NOMO-1 treated with dmso at 0.1 percent for 144 hours (cell line): ENCODE results near the gene CASQ2.

ENCODE experiments used
- DNase-seq: peaks from one replicate; lab custom pipeline; 2025; ENCODE audit not compliant: unreplicated experiment; lab: John Stamatoyannopoulos, UW

The CASQ2 gene

GRCh38 chr1:115666702-115667101, 101.8 kb downstream of the CASQ2 start:
- no peak for DNase-seq

DNA sequence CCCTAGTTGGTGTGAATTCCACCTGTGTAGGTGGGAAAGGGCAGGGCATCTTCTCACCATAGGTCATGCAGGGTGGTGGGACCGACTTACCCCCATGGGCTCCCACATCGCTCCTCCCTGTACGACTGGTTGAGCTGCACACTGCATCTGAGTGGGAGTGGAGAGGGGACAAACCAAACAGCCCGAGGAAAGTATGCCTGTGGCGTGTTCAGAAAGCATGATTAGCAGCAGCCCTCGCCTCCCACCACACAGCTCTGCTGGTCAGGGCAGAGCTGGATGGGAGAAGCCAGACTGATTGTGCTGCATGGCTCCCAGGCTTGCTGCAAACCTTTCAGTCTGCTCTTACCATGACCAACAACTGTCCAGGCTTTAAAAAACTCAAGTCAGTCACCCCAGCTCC, 102.3 kb downstream of the CASQ2 start:
- DNase-seq, result no peak

DNA sequence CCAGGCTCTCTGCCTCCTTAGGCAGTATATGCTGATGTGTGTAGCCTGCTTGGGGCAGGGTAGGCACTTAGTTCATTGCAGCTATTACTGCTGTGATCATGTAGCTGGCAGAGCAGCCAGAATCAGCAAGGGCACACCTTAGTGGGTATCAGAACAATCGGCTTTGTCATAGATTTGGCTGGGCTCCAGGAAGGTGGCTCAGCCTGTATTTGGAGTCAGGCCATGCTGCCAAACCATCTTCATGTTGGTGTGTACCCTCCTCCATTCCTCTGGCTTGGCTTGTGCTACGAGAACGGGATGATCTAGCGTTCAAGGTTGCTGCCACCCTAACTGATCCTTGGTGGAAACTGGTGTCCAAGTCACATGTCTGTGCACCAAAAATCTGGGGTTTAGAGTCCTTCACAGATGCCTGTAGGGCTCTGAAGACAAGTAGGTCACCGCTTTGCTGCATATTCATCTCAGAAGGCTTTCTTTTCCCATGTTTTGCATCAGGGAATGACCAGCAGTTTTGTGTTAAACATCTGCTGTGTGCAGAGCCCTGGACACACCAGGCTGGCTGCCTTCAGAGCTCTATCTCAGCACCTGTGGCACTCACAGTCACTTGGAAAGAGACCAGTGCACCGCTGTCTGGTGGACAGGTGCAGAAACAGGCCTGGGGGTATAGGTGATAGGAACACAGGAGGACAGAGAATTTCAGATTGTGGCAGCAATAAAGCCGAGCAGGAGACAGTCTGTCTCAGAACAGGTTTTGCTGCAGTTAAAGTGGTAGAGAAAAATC, 103.0 kb downstream of the CASQ2 start:
- DNase-seq, result no peak

- no peak for DNase-seq
Measured at GRCh38 chr1:115661157-115661556, 107.4 kb downstream of the CASQ2 start.

GRCh38 chr1:115660151-115660550, 108.4 kb downstream of the CASQ2 start:
- no peak for DNase-seq

DNA sequence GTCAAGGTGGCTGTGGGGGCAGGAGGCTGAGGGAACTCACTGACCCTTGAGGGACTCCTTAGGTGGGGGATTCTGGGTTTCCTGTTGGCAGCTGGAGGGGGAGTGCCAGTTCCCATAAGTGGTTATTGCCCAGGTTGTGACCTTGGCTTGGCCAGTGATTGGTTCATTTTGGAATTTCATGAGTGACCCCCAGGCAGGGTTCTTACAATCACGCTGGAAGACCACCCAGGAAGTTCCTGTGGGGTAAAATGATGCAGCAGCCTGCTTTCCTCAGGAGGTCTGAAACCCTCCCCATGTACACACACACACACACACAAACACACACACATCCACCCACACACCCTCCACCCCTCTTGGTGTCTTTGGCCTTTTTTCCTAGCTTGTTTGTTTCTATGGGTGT, 109.9 kb downstream of the CASQ2 start:
- DNase-seq, result no peak

- DNase-seq, result no peak
Measured at GRCh38 chr1:115656461-115657077, 111.9 kb downstream of the CASQ2 start.

DNA sequence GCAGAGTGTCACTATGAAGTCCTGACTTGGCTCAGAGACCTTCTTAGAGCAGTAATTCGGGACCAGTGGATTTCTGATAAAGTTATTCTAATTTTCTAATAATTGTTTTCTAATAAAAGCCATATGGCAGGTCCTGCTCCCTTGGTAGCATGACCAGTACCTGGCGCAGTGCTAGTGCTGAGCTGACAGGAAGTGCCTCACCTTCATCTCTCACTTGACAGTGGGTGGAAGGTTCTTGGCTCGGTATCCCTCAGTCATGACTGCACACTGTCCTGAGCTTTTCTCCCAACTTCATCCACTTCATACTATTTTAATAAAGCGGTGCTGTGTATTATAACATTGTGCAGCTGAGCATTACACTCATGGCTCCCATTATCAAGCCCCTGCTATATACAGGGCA, 112.6 kb downstream of the CASQ2 start:
- DNase-seq, result no peak

DNA sequence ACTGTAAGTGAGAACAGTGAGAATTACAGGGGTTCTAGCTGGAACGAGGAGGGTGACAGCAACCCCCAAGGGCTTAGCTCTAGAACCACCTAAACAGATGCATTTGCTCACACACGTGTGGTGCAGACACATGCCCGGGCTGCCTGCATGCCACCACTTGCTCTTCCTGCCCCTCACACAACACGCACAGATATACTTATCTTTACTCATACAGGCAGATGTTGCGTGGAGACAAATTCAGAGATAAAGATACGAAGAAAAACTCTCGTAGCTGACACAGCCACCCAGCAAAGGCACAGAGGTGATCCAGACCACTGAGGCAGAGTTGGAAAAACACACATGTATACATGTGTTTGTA, 113.2 kb downstream of the CASQ2 start:
- DNase-seq, result no peak

- peak; percentile 4 for DNase-seq
Measured at GRCh38 chr1:115654663-115655305, 113.7 kb downstream of the CASQ2 start.

- no peak for DNase-seq
Measured at GRCh38 chr1:115654125-115654524, 114.4 kb downstream of the CASQ2 start.

DNA sequence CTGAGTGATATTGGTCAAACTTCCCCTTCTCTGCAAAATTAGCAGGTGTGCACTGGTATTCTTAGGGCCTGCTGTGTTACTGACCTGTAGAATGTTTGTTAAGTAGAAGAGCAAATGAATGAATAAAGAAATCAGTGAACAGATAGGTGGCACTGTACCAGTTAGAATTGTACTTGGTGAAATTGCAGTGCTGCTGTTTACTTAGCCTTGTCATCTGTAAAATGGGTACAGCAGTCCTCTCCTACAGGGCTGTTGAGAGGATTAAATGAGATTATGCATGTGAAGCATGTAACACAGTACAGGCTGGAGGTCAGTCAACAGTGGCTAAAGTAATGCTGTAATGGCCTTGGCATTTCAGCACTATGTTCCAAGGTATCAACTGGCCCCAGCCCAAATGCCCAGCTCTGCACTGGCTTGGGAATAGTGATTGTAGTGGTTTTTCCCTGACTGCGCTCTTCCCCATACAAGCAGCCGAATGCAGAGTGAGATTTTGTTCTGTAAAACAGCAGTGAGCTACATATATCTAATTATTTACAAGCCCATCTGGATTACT, 116.2 kb downstream of the CASQ2 start:
- DNase-seq, result no peak

- no peak for DNase-seq
Measured at GRCh38 chr1:115651391-115651790, 117.1 kb downstream of the CASQ2 start.

GRCh38 chr1:115650961-115651360, 117.6 kb downstream of the CASQ2 start:
- DNase-seq, result no peak
